ENCODE results near the gene ATP9B. TPM values are rescaled to one million over a fixed set of nuclear protein-coding genes. Genes with fewer than 3 reads are reported as not detected.
A peak's percentile ranks its signal among the peaks of the same experiment; 100 is the strongest.

The ATP9B gene
- total RNA-seq, 1 experiment from 2014 or later: 25.6 TPM

DNA sequence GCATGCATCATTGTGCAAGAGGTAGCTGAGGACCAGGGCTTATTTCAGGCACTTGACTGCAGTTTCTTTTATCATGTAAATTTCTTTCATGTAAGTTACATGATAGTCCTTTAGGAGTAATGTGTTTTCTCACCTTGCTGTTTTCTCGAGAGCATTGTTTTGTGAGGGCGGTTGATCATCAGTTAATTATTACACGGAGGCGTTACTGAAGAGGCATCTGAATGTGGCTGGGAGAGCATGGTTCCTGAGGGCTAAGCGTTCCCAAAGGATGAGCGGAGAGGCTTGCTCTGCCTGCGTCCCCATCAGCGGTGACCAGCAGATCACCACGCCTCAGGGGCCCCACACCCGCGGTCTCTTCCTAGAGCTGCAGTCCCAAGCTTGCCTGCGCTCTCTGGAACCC is 170.4 kb downstream of the ATP9B start:
- no TSS peak for BruUV-seq (replicated peaks)
- Mint-ChIP-seq H3K27ac (ENCODE audit: unreplicated experiment) (no peak overlapping the region), H3K9me3 (ENCODE audit: low read depth, unreplicated experiment) (peaks cover 5% of the 10 kb centered on the region), H3K4me1 (ENCODE audit: low read depth, unreplicated experiment) (no peaks in the 10 kb centered on the region), H3K27me3 (ENCODE audit: unreplicated experiment) (no peaks in the 10 kb centered on the region), H3K4me3 (ENCODE audit: low read depth, unreplicated experiment) (no peak overlapping the region), H3K36me3 (ENCODE audit: insufficient read depth, unreplicated experiment) (no peaks in the 10 kb centered on the region)
- no peak for TF ChIP-seq CTCF (IDR thresholded peaks at IDR 0.05; ENCODE audit: unreplicated experiment)
- CTCF ChIA-PET: no interaction called here
- DNase-seq: no peak
- intact Hi-C loops (cut with micrococcal nuclease; ENCODE audit: unreplicated experiment): no loop called here

DNA sequence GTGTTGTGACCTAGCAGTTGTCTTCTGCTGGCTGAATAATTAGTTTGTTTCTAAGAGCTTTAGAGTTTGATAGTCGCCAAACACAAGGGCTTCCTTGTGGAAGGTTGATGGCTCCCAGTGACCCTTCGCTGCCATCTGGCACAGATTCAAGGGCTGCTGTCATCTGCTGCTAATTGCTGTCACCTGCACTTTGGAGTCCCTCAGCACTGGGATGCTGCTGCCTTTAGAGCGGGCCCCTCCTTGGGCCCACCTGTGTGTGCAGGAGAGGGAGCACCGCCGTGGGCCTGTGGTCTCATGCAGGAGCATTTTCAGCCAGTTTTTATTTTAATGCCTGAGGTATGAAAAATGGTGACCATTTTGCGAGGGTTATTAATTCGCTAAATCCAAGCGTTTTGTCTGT is 172.6 kb downstream of the ATP9B start:
- intact Hi-C loops (cut with micrococcal nuclease; ENCODE audit: unreplicated experiment): no loop called here
- Mint-ChIP-seq H3K9me3 (ENCODE audit: low read depth, unreplicated experiment) (no peaks in the 10 kb centered on the region), H3K36me3 (ENCODE audit: insufficient read depth, unreplicated experiment) (no peaks in the 10 kb centered on the region), H3K27ac (ENCODE audit: unreplicated experiment) (no peak overlapping the region), H3K27me3 (ENCODE audit: unreplicated experiment) (no peaks in the 10 kb centered on the region), H3K4me3 (ENCODE audit: low read depth, unreplicated experiment) (no peak overlapping the region), H3K4me1 (ENCODE audit: low read depth, unreplicated experiment) (no peaks in the 10 kb centered on the region)
- no peak for TF ChIP-seq CTCF (IDR thresholded peaks at IDR 0.05; ENCODE audit: unreplicated experiment)
- no peak for DNase-seq
- CTCF ChIA-PET: no interaction called here
- BruUV-seq (replicated peaks): no TSS peak

- no peak overlapping the region for H3K4me3 Mint-ChIP-seq (ENCODE audit: low read depth, unreplicated experiment)
- no peak for DNase-seq
- H3K9me3 Mint-ChIP-seq (ENCODE audit: low read depth, unreplicated experiment): no peaks in the 10 kb centered on the region
- TF ChIP-seq CTCF (IDR thresholded peaks at IDR 0.05; ENCODE audit: unreplicated experiment): no peak
- intact Hi-C loops (cut with micrococcal nuclease; ENCODE audit: unreplicated experiment): no loop called here
- no peak overlapping the region for H3K27ac Mint-ChIP-seq (ENCODE audit: unreplicated experiment)
- H3K36me3 Mint-ChIP-seq (ENCODE audit: insufficient read depth, unreplicated experiment): no peaks in the 10 kb centered on the region
- no peaks in the 10 kb centered on the region for H3K4me1 Mint-ChIP-seq (ENCODE audit: low read depth, unreplicated experiment)
- BruUV-seq (replicated peaks): no TSS peak
- CTCF ChIA-PET: no interaction called here
- H3K27me3 Mint-ChIP-seq (ENCODE audit: unreplicated experiment): no peaks in the 10 kb centered on the region
Measured at GRCh38 chr18:79242246-79242645, 173.1 kb downstream of the ATP9B start.

DNA sequence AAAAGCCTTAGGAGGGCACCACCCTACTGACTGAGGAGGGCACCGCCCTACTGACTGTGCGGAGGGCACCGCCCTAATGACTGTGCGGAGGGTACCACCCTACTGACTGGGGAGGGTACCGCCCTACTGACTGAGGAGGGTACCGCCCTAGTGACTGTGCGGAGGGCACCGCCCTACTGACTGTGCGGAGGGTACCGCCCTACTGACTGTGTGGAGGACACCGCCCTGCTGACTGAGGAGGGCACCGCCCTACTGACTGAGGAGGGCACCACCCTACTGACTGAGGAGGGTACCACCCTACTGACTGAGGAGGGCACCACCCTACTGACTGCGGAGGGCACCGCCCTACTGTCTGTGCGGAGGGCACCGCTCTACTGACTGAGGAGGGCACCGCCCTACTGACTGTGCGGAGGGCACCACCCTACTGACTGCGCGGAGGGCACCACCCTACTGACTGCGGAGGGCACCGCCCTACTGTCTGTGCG is 176.4 kb downstream of the ATP9B start:
- BruUV-seq (replicated peaks): no TSS peak
- Mint-ChIP-seq H3K27me3 (ENCODE audit: unreplicated experiment) (no peaks in the 10 kb centered on the region), H3K9me3 (ENCODE audit: low read depth, unreplicated experiment) (no peaks in the 10 kb centered on the region), H3K36me3 (ENCODE audit: insufficient read depth, unreplicated experiment) (no peaks in the 10 kb centered on the region), H3K4me1 (ENCODE audit: low read depth, unreplicated experiment) (no peaks in the 10 kb centered on the region), H3K27ac (ENCODE audit: unreplicated experiment) (no peak overlapping the region), H3K4me3 (ENCODE audit: low read depth, unreplicated experiment) (no peak overlapping the region)
- intact Hi-C loops (cut with micrococcal nuclease; ENCODE audit: unreplicated experiment): loop anchor here (2.0 to 5.0 kb wide), 2 partner anchors 177 to 258 kb away; partner anchors contain the start of gene ATP9B
- CTCF ChIA-PET: interaction anchor here (0.7 kb wide), 1 partner anchor 913 kb away, joined by 6 read pairs; no protein-coding TSS in a partner anchor
- TF ChIP-seq CTCF (IDR thresholded peaks at IDR 0.05; ENCODE audit: unreplicated experiment): no peak
- DNase-seq: peak; percentile 32
